Spinal cord (tissue), 10 donors: ENCODE results near the gene ZNF784. TPM values are rescaled to one million over a fixed set of nuclear protein-coding genes. Genes with fewer than 3 reads are reported as not detected.

ENCODE experiments used
- DNase-seq, 6 donors: peaks; one replicate each; pipeline versions ENCODE4 v3.0.0 to v3.0.0-alpha.2; 2013 to 2015; ENCODE audit warnings: low spot score in 6 of 6, low read depth in 4 of 6
- H3K27ac ChIP-seq: one replicate; pipeline ENCODE4 v1.5.1; 2013; ENCODE audit warnings: low read depth, low read length, control low read depth
- H3K27me3 ChIP-seq: one replicate; pipeline ENCODE4 v1.6.1; 2013; ENCODE audit warnings: low read length; ENCODE audit not compliant: control insufficient read depth, insufficient read depth
- H3K36me3 ChIP-seq: one replicate; pipeline ENCODE4 v1.6.1; 2013; ENCODE audit warnings: low read length; ENCODE audit not compliant: control insufficient read depth, insufficient read depth
- H3K4me1 ChIP-seq: one replicate; pipeline ENCODE4 v1.6.1; 2013; ENCODE audit warnings: low read length; ENCODE audit not compliant: control insufficient read depth, insufficient read depth
- H3K4me3 ChIP-seq: one replicate; pipeline ENCODE4 v1.5.1; 2013; ENCODE audit warnings: low read depth, low read length, control low read depth
- H3K9me3 ChIP-seq: one replicate; pipeline ENCODE4 v1.6.1; 2013; ENCODE audit warnings: low read length; ENCODE audit not compliant: control insufficient read depth, insufficient read depth
- WGBS: methylation state at CpG from one replicate; pipeline ENCODE4 v1.1.5; 2013; ENCODE audit warnings: missing lambda C conversion rate; ENCODE audit not compliant: insufficient coverage; 5-methylcytosine and 5-hydroxymethylcytosine counted together
- polyA plus RNA-seq, 2 donors: library from polyadenylated mRNA; unstranded; fragments of 120-200 nt; gene quantifications; one replicate each; pipeline ENCODE4 v1.2.1, GENCODE V29; 2013; ENCODE audit not compliant: insufficient read length in 2 of 2
- total RNA-seq, 2 donors: library from RNA; depleted of rRNA in 1 of 2; stranded (reverse); fragments of 120-200 nt in 1 of 2; fragments of >200 nt in 1 of 2; gene quantifications; one replicate each; pipeline versions ENCODE4 v1.2.3 to v1.2.4, GENCODE V29; 2013 to 2014
- donor health status: healthy.

Gene ZNF784
- total and polyA plus RNA-seq, 4 donors, result 2.9 to 12.8 (median 8.1) TPM

DNA sequence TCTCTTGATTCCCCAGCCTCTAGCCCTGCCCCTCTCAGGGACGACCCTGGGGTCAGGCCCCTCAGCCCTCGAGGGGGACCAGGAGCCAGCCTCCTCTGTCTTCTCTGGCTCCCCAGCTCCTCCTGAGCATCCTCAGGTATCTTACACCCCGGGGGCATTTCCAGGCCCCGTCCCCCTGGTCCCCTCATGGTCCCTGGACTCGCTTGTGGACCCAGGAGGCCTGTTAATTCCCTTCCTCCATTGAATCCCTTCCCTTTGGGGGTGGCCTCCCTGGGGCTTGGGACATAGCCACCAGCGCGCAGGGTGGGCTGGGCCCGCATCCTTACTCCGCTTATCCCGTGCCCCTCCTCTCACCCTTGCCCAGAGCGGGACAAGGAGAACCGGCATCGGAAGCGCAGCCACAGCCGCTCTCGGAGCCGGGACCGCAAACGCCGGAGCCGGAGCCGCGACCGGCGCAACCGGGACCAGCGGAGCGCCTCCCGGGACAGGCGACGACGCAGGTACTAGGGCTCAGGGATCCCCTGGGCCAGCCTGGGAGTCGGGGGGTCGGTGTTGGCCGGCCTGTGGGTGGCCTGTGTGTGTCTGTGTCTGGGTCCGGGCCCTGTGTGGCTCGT is 34.6 kb upstream of the ZNF784 start:
- Histone ChIP-seq H3K9me3 (no peaks in the 10 kb centered on the region), H3K36me3 (peaks cover 61% of the 10 kb centered on the region), H3K27ac (no peak overlapping the region), H3K27me3 (no peaks in the 10 kb centered on the region), H3K4me1 (peaks cover 26% of the 10 kb centered on the region), H3K4me3 (no peak overlapping the region)
- DNase-seq, result no peak
- WGBS, result 92% methylated on average over 36 of the region's 37 CpGs

DNA sequence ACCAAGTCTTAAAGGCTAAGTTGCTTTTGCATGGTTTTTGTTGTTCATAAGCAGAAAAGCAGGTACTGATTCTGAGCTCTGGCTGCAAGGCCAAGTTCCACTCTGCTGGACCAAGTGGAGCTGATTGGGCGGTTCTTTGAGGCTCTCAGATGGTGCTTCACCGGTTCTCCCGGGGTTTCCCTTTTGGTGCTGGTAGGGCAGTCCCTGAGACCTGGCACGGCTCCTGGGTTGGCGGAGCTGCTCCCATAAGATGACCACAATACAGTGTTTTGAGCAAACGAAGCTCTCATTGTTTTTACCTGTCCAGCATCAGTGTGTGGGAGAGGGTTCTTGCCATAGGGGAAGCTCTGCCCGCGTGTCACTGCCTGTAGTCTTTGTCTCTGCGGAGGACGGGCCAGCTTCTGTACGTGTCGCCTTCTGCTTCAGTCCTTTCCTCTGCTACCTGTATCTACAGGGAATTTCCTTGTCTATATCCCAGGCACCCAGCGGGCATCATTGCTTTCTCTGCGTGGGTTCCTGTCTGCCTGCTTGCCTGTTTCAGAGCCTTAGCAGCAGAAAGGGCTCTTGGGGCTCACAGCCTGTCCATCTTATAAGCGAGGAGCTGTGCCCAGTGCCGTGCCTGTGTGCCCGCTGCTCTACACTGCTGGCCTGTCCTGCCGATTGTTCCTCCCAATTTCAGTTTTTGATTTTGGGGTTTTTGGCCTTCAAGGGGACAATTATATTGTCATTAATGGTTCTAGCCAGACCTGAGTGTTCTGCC is 32.8 kb upstream of the ZNF784 start:
- Histone ChIP-seq H3K4me3 (no peak overlapping the region), H3K36me3 (peaks cover 54% of the 10 kb centered on the region), H3K9me3 (no peaks in the 10 kb centered on the region), H3K4me1 (peaks cover 37% of the 10 kb centered on the region), H3K27me3 (no peaks in the 10 kb centered on the region), H3K27ac (no peak overlapping the region)
- 72% methylated on average over 18 of the region's 18 CpGs for WGBS
- no peak for DNase-seq

DNA sequence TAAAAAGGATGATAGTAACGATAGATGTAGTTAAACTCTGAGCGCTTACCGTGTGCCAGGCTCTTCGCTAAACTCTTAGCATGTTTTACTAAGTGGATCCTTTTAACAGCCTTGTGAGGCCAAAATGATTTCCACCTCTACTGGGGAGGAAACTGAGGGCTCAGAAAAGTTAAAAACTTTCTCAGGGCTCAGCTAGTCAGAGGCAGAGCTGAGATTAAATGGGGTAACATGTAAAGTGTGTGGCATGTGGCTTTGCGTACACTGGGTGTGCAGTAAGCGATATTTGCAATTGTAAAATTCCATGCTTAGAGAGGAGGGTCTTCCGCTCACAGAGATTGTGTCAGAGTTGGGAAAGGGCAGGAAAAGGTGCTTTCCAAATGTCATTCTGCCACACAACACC is 32.2 kb upstream of the ZNF784 start:
- 64% methylated on average over 7 of the region's 7 CpGs for WGBS
- Histone ChIP-seq H3K4me3 (no peak overlapping the region), H3K36me3 (peaks cover 54% of the 10 kb centered on the region), H3K27ac (no peak overlapping the region), H3K4me1 (peaks cover 37% of the 10 kb centered on the region), H3K9me3 (no peaks in the 10 kb centered on the region), H3K27me3 (no peaks in the 10 kb centered on the region)
- no peak for DNase-seq

DNA sequence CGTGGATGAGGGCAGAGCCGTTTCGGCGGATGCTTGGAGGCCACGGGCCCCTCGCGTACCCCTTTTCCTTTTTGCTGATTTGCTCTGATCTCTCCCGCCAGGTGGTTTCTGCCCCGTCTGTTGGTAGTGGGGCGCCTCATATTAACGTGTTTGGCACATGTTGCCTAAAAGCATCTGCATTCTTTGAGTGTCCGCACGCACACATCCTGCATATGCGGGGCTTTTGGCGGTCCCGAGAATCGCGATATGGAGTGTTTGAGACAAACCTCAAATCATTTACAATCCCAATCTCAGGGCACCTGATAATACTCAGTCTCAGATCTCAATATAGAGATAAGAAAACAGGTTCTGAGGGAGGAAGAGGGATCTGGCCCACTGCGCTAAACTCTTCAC is 31.3 kb upstream of the ZNF784 start:
- H3K9me3 ChIP-seq, result no peaks in the 10 kb centered on the region
- H3K27me3 ChIP-seq, result no peaks in the 10 kb centered on the region
- H3K4me1 ChIP-seq, result peaks cover 37% of the 10 kb centered on the region
- peaks cover 54% of the 10 kb centered on the region for H3K36me3 ChIP-seq
- no peak for DNase-seq
- WGBS, result 0% methylated on average over 14 of the region's 19 CpGs
- H3K4me3 ChIP-seq, result peak overlapping the region; percentile 92
- peak overlapping the region; percentile 99 for H3K27ac ChIP-seq

DNA sequence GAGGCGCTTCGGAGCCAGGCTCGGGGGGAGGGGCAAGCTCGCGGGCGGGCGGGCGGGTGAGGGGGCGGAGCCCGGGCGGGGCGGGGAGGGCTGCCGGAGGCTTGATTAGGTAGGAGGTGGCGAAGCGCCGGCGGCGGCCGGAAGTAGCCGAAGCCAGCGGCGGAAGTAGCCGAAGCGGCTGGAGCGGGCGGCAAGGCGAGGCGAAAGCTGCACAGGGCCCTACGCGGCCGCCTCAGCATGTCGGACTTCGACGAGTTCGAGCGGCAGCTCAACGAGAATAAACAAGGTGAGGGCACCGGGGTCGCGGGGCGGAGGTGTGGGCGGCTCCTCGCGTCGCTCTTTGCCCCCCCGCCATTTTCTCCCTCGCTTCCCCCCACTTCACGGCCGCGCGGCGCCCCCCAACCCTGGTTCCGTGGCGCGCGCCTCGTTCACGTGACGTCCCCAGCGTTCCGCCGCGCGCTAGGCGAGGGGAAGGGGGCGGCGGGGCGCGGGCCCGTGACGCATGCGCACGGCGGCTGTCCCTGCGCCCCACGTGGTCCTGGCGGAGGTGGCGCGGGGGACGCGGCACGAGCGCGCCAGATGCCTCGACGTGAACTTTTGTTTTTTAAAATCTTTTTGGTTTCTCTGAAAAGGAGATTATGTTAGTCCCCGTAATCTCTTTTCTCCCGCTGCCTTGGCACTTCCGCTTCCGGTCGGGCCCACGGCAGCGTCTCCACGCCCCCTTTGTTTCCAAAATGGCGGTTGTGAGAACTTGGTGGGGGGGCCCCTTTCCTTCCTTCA is 30.7 kb upstream of the ZNF784 start, which contains the start of gene U2AF2:
Gene U2AF2 (plus strand): TSS at position 168 of the 780 bp plus-strand sequence. CDS start 70 bp downstream, at position 238.
- Histone ChIP-seq H3K27ac (peak within 1 kb of the TSS; percentile 99), H3K4me3 (peak within 1 kb of the TSS; percentile 92), H3K36me3 (peaks cover 54% of the 10 kb centered on the region), H3K4me1 (peaks cover 38% of the 10 kb centered on the region), H3K27me3 (no peaks in the 10 kb centered on the region), H3K9me3 (no peaks in the 10 kb centered on the region)
- peak in 5 of 6 donors; percentile 89 to 98 (median 92) for DNase-seq
- WGBS, result under 1% methylated on average over 89 of the region's 95 CpGs

DNA sequence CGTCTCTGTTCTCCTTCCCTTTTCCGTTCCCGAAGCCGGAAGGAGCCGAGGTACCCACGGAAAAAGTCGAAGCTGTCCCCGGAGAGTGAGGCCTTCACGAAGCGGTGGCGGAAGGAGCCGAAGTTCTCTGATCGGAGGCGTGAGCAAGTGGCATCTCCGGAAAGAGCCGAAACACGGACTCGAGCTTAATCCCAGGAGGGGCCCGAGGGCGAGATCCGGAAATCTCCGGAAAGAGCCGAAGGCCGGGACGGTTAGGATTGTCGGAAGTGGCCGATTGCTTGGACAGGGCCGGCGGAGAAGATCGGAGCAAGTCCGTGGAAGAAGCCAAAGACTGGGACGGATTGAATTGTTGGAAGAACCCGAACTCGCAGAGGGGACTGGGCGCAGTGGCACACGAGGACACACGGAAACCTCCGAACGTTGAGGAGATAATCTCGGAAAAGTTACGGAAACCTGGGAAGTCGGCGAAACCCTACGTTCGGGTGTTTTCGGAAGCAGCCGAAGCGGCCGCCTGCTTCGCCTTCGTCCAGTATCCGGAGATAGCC is 30.0 kb upstream of the ZNF784 start:
- Histone ChIP-seq H3K36me3 (peaks cover 54% of the 10 kb centered on the region), H3K27me3 (no peaks in the 10 kb centered on the region), H3K9me3 (no peaks in the 10 kb centered on the region), H3K4me3 (peak overlapping the region; percentile 77), H3K27ac (peak overlapping the region; percentile 99), H3K4me1 (peaks cover 40% of the 10 kb centered on the region)
- DNase-seq, result peak; percentile 99 to 100 (median 100)
- WGBS, result under 1% methylated on average over 52 of the region's 52 CpGs

DNA sequence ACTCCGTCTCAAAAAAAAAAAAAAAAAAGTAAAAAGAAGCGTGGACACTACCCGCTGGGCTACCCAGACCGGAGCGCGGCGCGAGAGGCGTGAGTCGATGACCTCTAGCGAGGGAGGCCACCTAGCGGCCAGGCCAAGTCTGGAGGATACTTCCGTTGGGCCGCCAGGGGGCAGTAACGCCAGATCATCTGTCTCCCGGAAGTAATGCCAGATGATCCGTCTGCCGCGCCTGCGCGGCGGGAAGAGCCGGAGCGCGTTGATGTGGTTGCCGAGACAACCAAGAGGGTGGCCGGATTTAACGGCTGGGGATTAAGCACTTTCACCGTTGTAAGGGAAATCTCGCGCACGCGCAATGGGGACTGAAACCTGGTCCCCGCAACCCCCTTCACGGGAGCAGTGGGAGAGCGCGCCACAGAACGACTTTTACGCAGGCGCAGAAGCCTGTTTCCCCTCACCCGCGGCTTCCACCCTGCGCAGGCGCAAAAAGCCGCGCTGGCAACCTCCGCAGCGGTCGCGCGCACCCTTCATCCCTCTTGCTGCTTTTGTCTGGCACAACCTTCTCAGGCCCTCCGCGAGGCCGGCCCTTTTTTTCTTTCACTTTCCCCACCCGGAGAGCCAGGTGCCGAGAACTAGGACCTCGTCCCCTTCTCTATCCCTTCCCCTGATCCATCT is 29.4 kb upstream of the ZNF784 start:
- H3K9me3 ChIP-seq, result no peaks in the 10 kb centered on the region
- under 1% methylated on average over 57 of the region's 57 CpGs for WGBS
- peaks cover 54% of the 10 kb centered on the region for H3K36me3 ChIP-seq
- peak overlapping the region; percentile 77 for H3K4me3 ChIP-seq
- no peaks in the 10 kb centered on the region for H3K27me3 ChIP-seq
- peaks cover 40% of the 10 kb centered on the region for H3K4me1 ChIP-seq
- DNase-seq, result peak; percentile 99 to 100 (median 100)
- H3K27ac ChIP-seq, result peak overlapping the region; percentile 99

DNA sequence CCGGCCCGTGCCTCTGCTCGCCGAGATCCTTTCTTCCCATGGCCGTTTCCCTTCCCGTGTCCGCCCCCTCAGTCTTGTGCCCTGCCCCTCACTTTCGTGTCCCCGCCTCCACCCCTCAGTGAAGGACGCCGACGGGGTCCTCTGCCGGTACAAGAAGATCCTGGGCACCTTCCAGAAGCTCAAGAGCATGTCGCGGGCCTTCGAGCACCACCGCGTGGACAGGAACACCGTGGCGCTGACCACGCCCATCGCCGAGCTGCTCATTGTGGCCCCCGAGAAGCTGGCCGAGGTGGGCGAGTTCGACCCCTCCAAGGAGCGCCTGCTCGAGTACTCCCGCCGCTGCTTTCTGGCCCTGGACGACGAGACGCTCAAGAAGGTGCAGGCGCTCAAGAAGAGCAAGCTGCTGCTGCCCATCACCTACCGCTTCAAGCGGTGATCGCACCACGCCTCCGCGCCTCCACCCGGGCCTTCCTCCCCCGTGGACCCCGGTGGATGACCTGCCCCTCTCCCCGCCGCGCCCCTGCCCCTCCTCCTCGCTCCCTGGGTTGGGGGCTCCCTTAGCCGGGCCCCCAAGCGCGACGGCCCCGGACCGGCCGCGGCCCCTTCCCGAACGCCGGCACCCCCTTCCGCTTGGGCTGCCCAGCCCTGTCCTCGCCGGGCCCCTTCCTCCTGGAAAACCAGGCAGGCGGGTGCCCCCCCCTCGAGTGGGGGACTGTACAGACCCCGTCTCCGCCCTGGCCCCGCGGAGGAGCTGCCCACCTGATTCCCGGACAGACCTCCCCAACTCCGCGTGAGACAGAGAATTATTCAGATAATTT is 28.2 kb upstream of the ZNF784 start:
- Histone ChIP-seq H3K4me3 (no peak overlapping the region), H3K4me1 (peaks cover 42% of the 10 kb centered on the region), H3K36me3 (peaks cover 55% of the 10 kb centered on the region), H3K9me3 (no peaks in the 10 kb centered on the region), H3K27ac (no peak overlapping the region), H3K27me3 (no peaks in the 10 kb centered on the region)
- 48% methylated on average over 63 of the region's 71 CpGs for WGBS
- no peak for DNase-seq
